ENCODE measurements around the gene CDYL2.

DNA sequence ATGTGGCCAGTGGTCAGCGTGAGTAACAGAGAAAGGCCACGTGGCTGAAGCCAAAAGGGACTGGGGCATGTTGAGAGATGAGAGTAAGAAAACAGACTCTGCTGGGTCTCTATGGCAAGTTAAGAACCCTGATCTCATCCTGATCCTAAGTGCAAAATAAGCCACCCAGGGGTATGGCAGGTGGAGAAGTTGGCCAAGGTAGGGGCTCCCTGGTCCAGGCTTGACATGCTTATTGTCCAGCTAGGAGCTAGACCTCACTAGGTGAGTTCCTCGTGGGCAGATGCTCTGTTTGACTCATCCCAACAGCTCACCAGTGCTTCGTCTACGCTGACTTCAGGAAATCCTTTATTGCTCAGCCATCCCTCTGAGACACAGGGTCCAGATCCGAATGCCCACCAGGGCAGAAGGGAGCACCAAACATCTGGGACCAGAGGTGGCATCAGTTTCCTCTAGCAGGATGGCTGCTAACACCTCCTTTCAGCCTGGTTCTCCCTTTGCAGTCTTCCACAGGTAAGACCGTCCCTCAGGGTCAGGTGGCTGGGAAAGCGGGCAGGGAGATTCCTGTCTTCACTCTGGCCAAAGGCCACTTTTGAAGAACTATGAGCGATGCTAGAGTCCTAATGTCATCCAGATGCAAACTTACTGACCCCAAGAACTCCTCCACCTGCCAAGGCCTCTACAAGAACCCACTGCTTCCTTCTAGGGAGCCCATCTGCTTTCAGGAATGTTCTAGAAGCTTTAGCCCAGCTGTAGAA, 99.5 kb downstream of the CDYL2 start:
- no peak for TF ChIP-seq EZH2 (IDR thresholded peaks at IDR 0.05)
- TF ChIP-seq, protein P1, sequence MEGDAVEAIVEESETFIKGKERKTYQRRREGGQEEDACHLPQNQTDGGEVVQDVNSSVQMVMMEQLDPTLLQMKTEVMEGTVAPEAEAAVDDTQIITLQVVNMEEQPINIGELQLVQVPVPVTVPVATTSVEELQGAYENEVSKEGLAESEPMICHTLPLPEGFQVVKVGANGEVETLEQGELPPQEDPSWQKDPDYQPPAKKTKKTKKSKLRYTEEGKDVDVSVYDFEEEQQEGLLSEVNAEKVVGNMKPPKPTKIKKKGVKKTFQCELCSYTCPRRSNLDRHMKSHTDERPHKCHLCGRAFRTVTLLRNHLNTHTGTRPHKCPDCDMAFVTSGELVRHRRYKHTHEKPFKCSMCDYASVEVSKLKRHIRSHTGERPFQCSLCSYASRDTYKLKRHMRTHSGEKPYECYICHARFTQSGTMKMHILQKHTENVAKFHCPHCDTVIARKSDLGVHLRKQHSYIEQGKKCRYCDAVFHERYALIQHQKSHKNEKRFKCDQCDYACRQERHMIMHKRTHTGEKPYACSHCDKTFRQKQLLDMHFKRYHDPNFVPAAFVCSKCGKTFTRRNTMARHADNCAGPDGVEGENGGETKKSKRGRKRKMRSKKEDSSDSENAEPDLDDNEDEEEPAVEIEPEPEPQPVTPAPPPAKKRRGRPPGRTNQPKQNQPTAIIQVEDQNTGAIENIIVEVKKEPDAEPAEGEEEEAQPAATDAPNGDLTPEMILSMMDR (IDR thresholded peaks at IDR 0.05), result no peak
- TF ChIP-seq EZH2phosphoT487 (IDR thresholded peaks at IDR 0.05), result no peak
